Muscle of leg (tissue), 16 donors: ENCODE data around the gene NAALAD2. TPM values are rescaled to one million over a fixed set of nuclear protein-coding genes. Genes with fewer than 3 reads are reported as not detected.
"Not testable (repeated sequence)": the region's sequence is repeated elsewhere in the genome, so short reads cannot be mapped to it uniquely, and the experiment has no call there.

Source experiments
- DNase-seq: peaks from one replicate; pipeline ENCODE4 v3.0.0; 2013
- H3K27ac ChIP-seq: one replicate; pipeline ENCODE4 v1.5.1; 2013; ENCODE audit warnings: mild to moderate bottlenecking, low read length, control low read depth
- H3K27me3 ChIP-seq: one replicate; pipeline ENCODE4 v1.6.1; 2013; ENCODE audit warnings: low read length; ENCODE audit not compliant: control insufficient read depth, insufficient read depth
- H3K36me3 ChIP-seq: one replicate; pipeline ENCODE4 v1.6.1; 2013; ENCODE audit warnings: low read length; ENCODE audit not compliant: control insufficient read depth, insufficient read depth
- H3K4me1 ChIP-seq: one replicate; pipeline ENCODE4 v1.6.1; 2013; ENCODE audit warnings: low read length; ENCODE audit not compliant: control insufficient read depth, insufficient read depth
- H3K4me3 ChIP-seq: one replicate; pipeline ENCODE4 v1.5.1; 2013; ENCODE audit warnings: low read length, control low read depth
- H3K9me3 ChIP-seq: replicated peaks from 2 replicates; pipeline ENCODE4 v1.6.1; 2013; ENCODE audit warnings: low read depth, low read length; ENCODE audit not compliant: control insufficient read depth
- whole genome bisulfite sequencing: methylation state at CpG from one replicate; pipeline ENCODE4 v1.1.5; 2013; ENCODE audit warnings: missing lambda C conversion rate; ENCODE audit not compliant: insufficient coverage; 5-methylcytosine and 5-hydroxymethylcytosine counted together
- long read RNA-seq, 11 donors: transcript quantifications; one replicate each; lab custom pipeline, GENCODE V29; 2026
- polyA plus RNA-seq, 8 donors: library from polyadenylated mRNA; unstranded; fragments of 120-200 nt; gene quantifications; one replicate each; pipeline versions ENCODE4 v1.2.1 to v1.2.3, GENCODE V29; 2013; ENCODE audit warnings: inconsistent platforms in 1 of 8, low replicate concordance in 1 of 8; ENCODE audit not compliant: insufficient read length in 8 of 8, insufficient read depth in 1 of 8
- total RNA-seq: library from RNA; stranded (reverse); fragments of 120-200 nt; gene quantifications from one replicate; pipeline ENCODE4 v1.2.4, GENCODE V29; 2013

The NAALAD2 gene
- total RNA-seq: 5.5 TPM
- 1 to 10 TPM; 3.4 to 6.0 (median 4.5) TPM for polyA plus RNA-seq
- long read RNA-seq, donor 1, partial matches to known transcripts: 14 of 21 reads
- long read RNA-seq, donor 1, other reads (novel, unspliced or antisense): 7 of 21 reads
- long read RNA-seq, donor 2: 0 reads
- long read RNA-seq, donor 3: 0 reads
- long read RNA-seq, donor 4: 0 reads
- long read RNA-seq, donor 5, partial matches to known transcripts: 0 of 1 reads
- long read RNA-seq, donor 5, other reads (novel, unspliced or antisense): 0 of 1 reads
- long read RNA-seq, donor 6: 0 reads
- long read RNA-seq, donor 7, partial matches to known transcripts: 0 of 2 reads
- long read RNA-seq, donor 7, other reads (novel, unspliced or antisense): 0 of 2 reads
- long read RNA-seq, donor 8: 0 reads
- long read RNA-seq, donor 9: 0 reads
- long read RNA-seq, donor 10: 0 reads
- long read RNA-seq, donor 11: 0 reads

DNA sequence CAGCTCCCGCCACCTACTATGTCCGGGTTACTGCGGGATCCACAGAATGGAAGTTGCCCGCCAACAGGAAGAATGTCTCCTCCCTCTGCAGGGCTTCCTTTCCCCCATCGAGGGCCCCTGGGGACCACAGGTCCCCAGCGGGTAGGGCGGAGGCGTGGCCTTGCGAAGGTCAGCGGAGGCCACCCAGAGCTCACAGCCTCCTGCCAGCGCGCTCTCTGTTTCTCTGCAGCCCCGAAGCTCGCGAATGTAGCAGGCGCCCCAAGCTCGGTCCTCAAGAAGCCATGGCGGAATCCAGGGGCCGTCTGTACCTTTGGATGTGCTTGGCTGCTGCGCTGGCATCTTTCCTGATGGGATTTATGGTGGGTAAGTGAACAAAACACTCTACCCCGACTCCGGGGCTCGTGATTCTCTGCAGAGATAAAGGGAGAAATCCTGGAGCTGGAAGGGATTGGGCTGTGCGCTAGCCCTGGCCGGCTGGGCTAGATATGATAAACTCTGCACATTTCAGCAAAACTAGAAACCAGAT lies at the start of gene NAALAD2:
Gene NAALAD2, plus strand, starts transcription at position 186 of the 526 bp plus-strand sequence. Its CDS starts 96 bp downstream, at position 282.
- peak within 1 kb of the TSS; percentile 64 for H3K4me3 ChIP-seq
- 0% methylated on average over 15 of the region's 25 CpGs for WGBS
- peak within 1 kb of the TSS; percentile 64 for H3K27ac ChIP-seq
- H3K27me3 ChIP-seq: peaks cover 6% of the 10 kb centered on the region
- no peaks in the 10 kb centered on the region for H3K4me1 ChIP-seq
- H3K36me3 ChIP-seq: no peaks in the 10 kb centered on the region
- DNase-seq: peak; percentile 73
- no peaks in the 10 kb centered on the region for H3K9me3 ChIP-seq

- H3K36me3 ChIP-seq, H3K4me3 ChIP-seq: not testable (repeated sequence)
- no CpG with 5 or more reads among the region's 3 CpGs for WGBS
These were observed 48.8 kb upstream of the NAALAD2 start, which contains the start of gene UBTFL1 for GRCh38 chr11:90085650-90086049. UBTFL1 (plus strand) TSS chr11:90085950; CDS start chr11:90085950, 0 bp downstream.

DNA sequence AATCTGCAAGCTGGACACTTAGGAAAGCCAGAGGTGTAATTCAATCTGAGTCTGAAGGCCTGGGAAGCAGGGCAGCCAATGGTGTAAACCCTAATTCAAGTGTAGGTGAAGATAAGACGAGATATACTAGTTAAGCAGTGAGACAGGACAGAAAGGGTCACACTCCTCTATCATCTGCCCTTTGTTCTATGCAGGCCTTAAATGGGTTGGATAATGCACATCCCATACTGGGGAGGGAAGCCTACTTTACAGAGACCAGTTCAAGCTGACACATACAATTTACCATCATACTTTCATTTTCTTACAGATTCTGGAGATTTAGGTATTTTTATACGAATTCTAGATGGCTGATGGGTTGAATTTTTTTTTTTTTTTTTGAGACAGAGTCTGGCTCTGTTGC lies 45.7 kb upstream of the NAALAD2 start:
- no CpG with 5 or more reads among the region's 2 CpGs for WGBS
- not testable (repeated sequence) for H3K9me3 ChIP-seq

More at GRCh38 chr11:90085650-90086049, 48.8 kb upstream of the NAALAD2 start, which contains the start of gene UBTFL1:
- not testable (repeated sequence) for H3K27ac ChIP-seq, H3K27me3 ChIP-seq, H3K4me1 ChIP-seq, H3K9me3 ChIP-seq, DNase-seq

DNA sequence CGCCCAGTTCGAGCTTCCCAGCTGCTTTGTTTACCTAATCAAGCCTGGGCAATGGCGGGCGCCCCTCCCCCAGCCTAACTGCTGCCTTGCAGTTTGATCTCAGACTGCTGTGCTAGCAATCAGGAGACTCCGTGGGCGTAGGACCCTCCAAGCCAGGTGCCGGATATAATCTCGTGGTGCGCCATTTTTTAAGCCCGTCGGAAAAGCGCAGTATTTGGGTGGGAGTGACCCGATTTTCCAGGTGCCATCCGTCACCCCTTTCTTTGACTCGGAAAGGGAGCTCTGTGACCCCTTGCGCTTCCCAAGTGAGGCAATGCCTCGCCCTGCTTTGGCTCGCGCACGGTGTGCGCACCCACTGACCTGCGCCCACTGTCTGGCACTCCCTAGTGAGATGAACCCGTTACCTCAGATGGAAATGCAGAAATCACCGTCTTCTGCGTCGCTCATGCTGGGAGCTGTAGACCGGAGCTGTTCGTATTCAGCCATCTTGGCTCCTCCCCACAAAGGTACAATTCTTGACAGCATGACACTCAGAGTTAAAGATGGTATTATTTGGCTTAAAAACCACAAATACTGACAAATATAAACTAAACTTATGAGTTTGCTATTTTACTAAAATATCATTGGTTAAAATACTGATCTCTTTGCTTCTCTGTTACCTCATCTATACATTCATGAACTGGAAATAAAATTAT lies 39.1 kb upstream of the NAALAD2 start:
- not testable (repeated sequence) for H3K4me1 ChIP-seq, H3K27ac ChIP-seq, DNase-seq, H3K9me3 ChIP-seq, H3K27me3 ChIP-seq, H3K36me3 ChIP-seq, H3K4me3 ChIP-seq
- no CpG with 5 or more reads among the region's 28 CpGs for WGBS

More for the DNA sequence above, 45.7 kb upstream of the NAALAD2 start:
- H3K27me3 ChIP-seq, DNase-seq, H3K36me3 ChIP-seq, H3K4me3 ChIP-seq, H3K4me1 ChIP-seq, H3K27ac ChIP-seq: not testable (repeated sequence)

DNA sequence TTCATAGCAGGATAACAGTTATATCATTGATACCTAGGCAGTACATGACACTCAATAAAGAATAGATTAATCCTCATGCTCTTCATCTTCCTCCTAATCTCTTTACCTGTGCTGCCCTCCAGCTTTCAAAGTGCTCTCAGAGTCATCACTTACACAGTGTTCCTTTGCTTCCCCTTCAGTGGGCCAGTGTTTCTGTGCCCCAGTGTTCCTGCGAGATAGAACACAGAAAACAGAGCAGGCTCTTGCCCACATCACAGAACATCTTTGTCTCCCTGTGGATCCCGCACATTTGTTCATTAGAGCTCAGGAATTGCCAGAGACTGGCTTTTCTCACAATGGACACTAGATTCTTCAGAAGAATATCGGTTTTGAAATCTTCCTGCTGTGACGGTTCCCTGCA lies 36.2 kb upstream of the NAALAD2 start:
- 56% methylated on average over 4 of the region's 4 CpGs for WGBS

DNA sequence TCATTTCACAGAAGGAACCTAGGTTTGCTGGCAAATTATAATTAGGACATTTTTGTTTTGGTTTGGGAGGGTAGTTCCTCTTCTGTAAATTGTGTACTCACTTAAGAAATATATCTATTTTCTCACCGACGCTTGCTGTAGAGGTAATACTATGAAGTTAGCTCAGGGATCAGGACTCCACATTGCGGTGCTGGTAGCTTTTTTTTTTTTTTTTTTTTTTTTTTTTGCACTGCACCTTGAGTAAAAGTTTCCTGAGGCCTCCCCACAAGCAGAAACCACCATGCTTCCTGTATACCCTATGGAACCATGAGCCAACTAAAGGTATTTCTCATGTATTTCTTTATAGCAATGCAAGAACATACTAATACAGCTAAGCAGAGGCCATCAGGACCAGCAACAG lies 34.0 kb upstream of the NAALAD2 start:
- no peak overlapping the region for H3K27ac ChIP-seq
- no peaks in the 10 kb centered on the region for H3K4me1 ChIP-seq
- no peak for DNase-seq
- no peak overlapping the region for H3K4me3 ChIP-seq
- no peaks in the 10 kb centered on the region for H3K27me3 ChIP-seq
- WGBS: no CpG with 5 or more reads among the region's 3 CpGs
- no peaks in the 10 kb centered on the region for H3K9me3 ChIP-seq
- H3K36me3 ChIP-seq: no peaks in the 10 kb centered on the region

More for the DNA sequence above, 36.2 kb upstream of the NAALAD2 start:
- not testable (repeated sequence) for H3K27me3 ChIP-seq, H3K36me3 ChIP-seq, DNase-seq, H3K9me3 ChIP-seq, H3K4me3 ChIP-seq, H3K4me1 ChIP-seq, H3K27ac ChIP-seq

DNA sequence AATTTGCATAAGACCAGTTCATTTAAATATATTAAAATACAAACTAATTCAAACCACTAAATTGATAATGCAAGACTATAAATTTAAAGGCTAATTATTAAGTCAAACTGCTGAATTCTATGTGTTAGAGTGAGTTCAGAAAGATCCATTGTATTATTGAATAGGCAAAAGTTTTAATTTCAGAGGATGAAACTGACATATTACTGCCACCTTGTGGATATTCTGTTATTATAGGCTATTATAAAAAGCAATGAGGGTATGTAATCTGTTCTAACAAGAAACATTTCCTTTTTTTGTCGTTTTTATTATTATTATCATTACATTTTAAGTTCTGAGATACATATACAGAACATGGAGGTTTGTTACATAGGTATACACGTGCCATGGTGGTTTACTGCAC lies 20.9 kb upstream of the NAALAD2 start:
- peak; percentile 3 for DNase-seq

GRCh38 chr11:90120191-90120590 lies 14.3 kb upstream of the NAALAD2 start:
- no CpG with 5 or more reads among the region's 4 CpGs for whole genome bisulfite sequencing
- H3K4me1 ChIP-seq: no peaks in the 10 kb centered on the region
- no peaks in the 10 kb centered on the region for H3K36me3 ChIP-seq
- H3K9me3 ChIP-seq: no peaks in the 10 kb centered on the region
- H3K27ac ChIP-seq: no peak overlapping the region
- DNase-seq: no peak
- no peaks in the 10 kb centered on the region for H3K27me3 ChIP-seq
- no peak overlapping the region for H3K4me3 ChIP-seq

More for the DNA sequence above, 20.9 kb upstream of the NAALAD2 start:
- no peaks in the 10 kb centered on the region for H3K9me3 ChIP-seq
- H3K27me3 ChIP-seq: no peaks in the 10 kb centered on the region
- no peaks in the 10 kb centered on the region for H3K4me1 ChIP-seq
- no CpG with 5 or more reads among the region's 2 CpGs for WGBS
- H3K27ac ChIP-seq: no peak overlapping the region
- no peak overlapping the region for H3K4me3 ChIP-seq
- no peaks in the 10 kb centered on the region for H3K36me3 ChIP-seq

DNA sequence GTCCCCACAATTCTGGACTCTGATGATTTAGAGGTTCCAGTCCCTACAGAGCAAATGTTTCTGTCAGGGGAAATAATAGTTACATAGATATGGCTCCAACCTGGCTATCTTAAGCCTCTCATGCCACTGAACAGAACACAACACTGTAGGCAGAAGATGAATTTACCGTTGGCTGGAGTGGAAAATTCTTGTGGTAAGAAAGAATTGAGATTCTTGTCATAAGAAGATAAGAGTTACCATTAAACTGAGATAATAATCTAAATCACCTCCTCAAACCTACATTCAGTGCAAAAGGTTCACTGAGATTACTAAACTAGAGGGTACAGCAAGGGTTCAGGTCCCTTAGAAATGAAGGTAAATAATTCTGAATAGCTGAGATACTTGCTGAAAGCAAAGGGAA lies 10.1 kb upstream of the NAALAD2 start:
- Histone ChIP-seq H3K9me3 (no peaks in the 10 kb centered on the region), H3K4me3 (no peak overlapping the region), H3K27ac (no peak overlapping the region), H3K27me3 (no peaks in the 10 kb centered on the region), H3K36me3 (no peaks in the 10 kb centered on the region), H3K4me1 (no peaks in the 10 kb centered on the region)
- WGBS: no CpG with 5 or more reads among the region's 1 CpG
- DNase-seq: no peak

DNA sequence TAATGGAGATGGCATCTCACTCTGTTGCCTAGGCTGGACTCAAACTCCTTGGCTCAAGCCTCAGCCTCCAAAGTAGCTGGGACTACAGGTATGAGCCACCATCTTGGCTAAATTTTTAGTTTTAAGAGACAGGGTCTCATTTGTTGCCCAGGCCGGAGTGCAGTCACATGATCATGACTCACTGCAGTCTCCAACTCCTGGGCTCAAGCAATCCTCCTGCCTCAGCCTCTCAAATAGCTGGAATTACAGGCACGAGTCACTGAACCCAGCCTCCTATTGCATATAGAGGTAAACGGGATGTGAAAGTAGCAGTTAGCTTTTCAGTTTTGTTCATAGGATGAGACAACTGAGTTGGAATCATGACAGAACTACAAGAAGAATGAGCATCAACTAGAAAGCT lies 9.5 kb upstream of the NAALAD2 start:
- Histone ChIP-seq H3K4me1 (no peaks in the 10 kb centered on the region), H3K4me3 (no peak overlapping the region), H3K27ac (no peak overlapping the region), H3K27me3 (no peaks in the 10 kb centered on the region), H3K9me3 (no peaks in the 10 kb centered on the region), H3K36me3 (no peaks in the 10 kb centered on the region)
- DNase-seq: peak; percentile 1
- WGBS: 100% methylated on average over 1 of the region's 3 CpGs
